Stimulated activated CD8-positive, alpha-beta memory T cell treated with anti-CD3 and anti-CD28 coated beads, Interleukin-7, amount 100 ng/mL, for 4 hours (primary cell): ENCODE measurements around the gene ACVR1B.

Experiments
- DNase-seq, 2 donors: peaks; one replicate each; pipeline ENCODE4 v3.0.0-alpha.2; 2020; ENCODE audit warnings: low read depth in 2 of 2

ACVR1B gene

GRCh38 chr12:51951199-51951842, at the start of gene ACVR1B:
TSS of gene ACVR1B (plus strand) at chr12:51951699. CDS start at chr12:51951744, 45 bp downstream.
- peak; percentile 87 to 90 for DNase-seq

GRCh38 chr12:51901881-51902280, 49.6 kb upstream of the ACVR1B start:
- DNase-seq = no peak

DNA sequence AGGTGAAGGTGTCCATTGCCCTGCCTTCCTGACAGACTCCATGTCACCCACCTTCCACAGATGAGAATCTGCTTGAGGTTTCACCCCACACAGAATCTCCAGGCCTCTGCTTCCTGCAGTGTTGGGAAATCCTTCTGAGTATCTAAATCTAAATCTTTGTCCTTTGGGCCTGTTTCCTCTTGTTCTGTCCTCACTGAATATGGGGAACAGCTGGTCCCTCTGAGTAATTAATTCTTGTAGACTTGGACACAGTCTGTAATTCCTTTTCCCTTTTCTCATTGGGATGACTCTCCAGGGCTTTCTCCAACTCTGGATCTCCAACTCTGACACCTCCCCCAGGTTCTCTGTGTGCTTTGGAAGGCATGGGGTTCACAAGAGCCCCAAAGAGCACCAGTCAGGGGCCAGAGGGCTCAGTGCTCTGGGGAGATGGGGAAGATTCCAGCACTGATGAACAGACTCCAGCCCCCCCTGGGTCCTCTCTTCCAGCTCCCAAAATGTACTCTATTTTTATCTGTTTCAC, 46.5 kb upstream of the ACVR1B start:
- no peak for DNase-seq

GRCh38 chr12:51905471-51906429, 45.7 kb upstream of the ACVR1B start:
- DNase-seq = no peak

- no peak for DNase-seq
Measured at GRCh38 chr12:51906430-51907082, 44.9 kb upstream of the ACVR1B start.

- DNase-seq = no peak
Measured at GRCh38 chr12:51907083-51907855, 44.2 kb upstream of the ACVR1B start, which contains the start of gene ACVRL1. TSS of gene ACVRL1 (plus strand) at chr12:51907504. CDS start at chr12:51912475, 4,971 bp downstream.

DNA sequence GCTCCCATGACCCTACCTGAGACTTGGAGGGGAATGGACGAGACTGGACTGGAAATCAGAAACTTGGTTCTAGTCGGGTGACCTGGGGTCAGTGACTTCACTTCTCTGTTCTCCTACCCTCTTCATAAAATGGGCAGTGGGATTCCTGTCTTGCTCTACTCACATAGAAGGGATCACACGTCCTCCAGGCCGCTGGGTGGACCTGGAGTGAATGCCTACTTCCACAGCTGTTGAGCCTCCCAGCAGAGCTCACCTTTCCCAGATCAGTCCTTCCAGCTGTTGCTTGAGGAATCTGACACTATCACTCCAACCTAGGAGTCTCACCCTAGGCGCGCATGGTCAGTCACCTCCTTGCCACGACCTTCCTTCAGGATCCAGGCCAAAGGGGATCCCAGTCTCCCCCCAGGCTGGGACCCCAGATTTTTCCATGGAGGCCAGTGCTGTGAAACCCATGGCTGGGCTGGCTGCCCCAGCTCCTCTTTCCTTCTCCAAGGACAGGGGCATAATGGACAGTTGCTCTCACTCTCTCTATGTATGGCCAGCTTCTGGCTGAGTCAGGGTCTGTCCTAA, 43.6 kb upstream of the ACVR1B start:
- DNase-seq = no peak

- no peak for DNase-seq
Measured at GRCh38 chr12:51908876-51909592, 42.5 kb upstream of the ACVR1B start.

GRCh38 chr12:51910168-51910567, 41.3 kb upstream of the ACVR1B start:
- no peak for DNase-seq

DNA sequence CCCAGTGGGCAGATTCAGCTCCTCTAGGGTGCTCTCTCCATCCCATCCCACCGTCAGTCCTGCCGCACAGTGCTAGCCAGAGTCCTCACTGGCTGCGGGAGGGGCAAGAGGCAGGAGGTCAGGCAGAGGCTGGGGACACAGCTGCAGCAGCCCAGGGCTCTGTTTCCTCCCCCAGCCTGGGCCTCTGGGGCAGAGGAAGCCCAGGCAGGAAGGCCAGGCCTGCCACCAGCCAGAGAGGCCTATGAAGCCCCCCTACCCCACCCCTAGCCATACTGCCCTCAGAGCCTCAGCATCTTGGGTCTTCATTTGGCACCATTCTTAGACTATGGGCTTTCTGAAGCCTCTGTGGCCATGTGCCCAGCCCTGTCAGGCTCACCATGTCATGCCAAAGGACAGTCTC, 40.8 kb upstream of the ACVR1B start:
- DNase-seq = no peak

DNA sequence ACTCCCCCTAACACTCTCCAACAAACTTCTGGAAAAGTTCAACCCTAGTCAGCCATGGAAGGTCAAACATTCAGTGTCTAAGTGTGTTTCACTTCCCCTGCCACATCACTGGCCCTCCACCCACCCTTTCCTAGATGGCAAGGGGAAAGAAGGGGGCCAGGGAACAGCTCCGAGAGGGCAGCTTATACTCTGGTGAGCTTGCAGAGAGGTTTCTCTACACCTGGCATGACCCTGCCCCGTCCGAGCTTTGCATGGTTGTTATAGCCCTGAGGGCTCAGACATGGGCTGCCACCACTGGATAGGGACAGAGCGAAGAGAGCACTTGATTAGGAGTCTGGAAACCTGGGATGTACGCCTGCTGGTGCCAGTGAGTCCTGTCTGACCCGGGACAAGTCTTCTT, 40.2 kb upstream of the ACVR1B start:
- DNase-seq = no peak

DNA sequence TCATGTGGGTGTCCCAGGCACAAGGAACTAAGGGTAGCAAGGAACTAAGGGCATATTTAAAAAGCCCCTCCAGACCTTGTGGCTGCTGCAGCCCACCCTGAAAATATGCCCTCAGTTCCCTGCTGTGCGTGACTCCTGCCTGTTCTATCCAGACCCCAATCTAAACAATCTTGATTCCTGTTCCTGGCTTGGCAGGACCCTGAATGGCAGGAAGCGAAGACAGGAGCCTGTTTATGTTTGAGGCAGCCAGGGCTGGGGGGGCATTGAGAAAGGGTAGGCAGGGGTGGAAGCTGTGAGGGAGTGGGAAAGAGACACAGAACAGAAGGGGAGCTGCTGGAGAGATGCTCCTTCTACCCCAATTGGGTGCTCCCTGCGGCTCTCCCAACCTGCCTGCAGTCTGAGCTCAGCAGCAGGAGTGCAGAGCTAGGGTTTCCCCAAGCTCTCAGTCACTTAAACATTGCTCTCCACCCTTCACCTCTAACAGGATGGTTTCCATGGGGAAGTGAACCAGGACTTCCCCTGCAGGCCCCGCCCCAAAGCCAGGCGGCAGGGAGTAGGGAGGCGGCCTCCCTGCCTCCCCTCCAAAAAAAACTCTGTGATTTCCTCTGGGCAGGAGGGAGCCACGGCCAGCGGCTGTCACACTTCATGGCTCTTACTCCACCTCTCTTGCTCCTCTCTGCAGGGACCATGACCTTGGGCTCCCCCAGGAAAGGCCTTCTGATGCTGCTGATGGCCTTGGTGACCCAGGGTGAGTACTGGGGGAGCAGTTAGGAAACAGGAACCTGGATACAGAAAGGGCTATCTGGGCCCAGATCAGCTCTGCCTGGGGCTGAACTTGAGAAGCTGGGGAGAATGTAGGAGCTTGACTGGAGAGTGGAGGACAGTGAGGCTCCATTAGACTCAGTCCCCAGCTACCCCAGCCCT, 39.4 kb upstream of the ACVR1B start:
- DNase-seq = no peak

- DNase-seq = no peak
Measured at GRCh38 chr12:51913071-51914033, 38.1 kb upstream of the ACVR1B start.

DNA sequence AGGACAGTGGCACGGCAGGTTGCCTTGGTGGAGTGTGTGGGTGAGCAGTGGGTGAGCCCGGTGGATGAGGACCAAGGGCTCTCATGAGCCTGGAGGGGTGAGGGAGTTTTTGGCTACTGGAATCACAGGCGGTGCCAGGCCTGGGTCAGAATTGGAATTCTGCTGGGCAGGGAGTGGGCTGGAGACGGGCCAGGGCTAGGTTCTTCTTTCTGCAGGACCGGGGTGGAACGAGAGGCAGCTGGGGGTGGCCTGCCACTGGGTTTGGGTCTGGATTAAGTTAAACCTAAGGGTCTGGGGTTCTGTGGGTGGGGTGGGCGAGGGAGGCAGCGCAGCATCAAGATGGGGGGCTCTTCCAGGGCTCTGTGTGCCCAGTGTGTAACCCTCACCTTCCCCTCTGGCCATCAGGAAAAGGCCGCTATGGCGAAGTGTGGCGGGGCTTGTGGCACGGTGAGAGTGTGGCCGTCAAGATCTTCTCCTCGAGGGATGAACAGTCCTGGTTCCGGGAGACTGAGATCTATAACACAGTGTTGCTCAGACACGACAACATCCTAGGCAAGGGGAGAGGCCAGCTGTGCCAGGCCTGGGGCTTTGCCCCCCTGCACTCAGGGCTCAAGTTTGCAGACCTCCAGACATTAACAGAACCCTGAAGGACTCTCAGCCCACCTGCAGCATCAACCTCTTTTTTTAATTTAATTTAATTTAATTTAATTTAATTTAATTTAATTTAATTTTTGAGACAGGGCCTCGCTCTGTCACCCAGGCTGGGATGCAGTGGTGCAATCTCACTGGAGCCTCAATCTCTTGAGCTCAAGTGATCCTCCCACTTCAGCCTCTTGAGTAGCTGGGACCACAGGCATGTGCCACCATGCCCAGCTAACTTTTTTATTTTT, 37.2 kb upstream of the ACVR1B start:
- no peak for DNase-seq

- no peak for DNase-seq
Measured at GRCh38 chr12:51915003-51915625, 36.4 kb upstream of the ACVR1B start.

DNA sequence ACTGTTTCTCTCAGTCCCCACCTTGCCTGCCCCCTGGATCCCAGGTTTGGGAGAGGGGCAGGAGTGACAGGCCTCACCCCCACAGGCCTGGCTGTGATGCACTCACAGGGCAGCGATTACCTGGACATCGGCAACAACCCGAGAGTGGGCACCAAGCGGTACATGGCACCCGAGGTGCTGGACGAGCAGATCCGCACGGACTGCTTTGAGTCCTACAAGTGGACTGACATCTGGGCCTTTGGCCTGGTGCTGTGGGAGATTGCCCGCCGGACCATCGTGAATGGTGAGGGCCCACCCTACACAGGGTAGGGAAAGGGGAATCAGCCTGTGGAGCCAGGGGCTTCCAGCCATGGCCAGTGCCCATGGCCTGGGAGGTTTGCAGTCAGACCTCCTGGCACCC, 35.5 kb upstream of the ACVR1B start:
- no peak for DNase-seq
